ENCODE results near the gene FAM222B. TPM values are rescaled to one million over a fixed set of nuclear protein-coding genes. Genes with fewer than 3 reads are reported as not detected.
"Not testable (repeated sequence)": the region's sequence is repeated elsewhere in the genome, so short reads cannot be mapped to it uniquely, and the experiment has no call there.

The FAM222B gene
- total RNA-seq = 12.7 and 13.3 TPM in 2 replicates
- 15.8 TPM for polyA plus RNA-seq (2012)

GRCh38 chr17:28842282-28843012, at the start of gene FAM222B:
Gene FAM222B (minus strand): TSS chr17:28842790. CDS start chr17:28766667, 76,123 bp downstream.
- peak; percentile 90 for DNase-seq (ENCODE audit: low read depth)

- no peak for DNase-seq (ENCODE audit: low read depth)
Observed at GRCh38 chr17:28892024-28892423, 49.4 kb upstream of the FAM222B start.

DNA sequence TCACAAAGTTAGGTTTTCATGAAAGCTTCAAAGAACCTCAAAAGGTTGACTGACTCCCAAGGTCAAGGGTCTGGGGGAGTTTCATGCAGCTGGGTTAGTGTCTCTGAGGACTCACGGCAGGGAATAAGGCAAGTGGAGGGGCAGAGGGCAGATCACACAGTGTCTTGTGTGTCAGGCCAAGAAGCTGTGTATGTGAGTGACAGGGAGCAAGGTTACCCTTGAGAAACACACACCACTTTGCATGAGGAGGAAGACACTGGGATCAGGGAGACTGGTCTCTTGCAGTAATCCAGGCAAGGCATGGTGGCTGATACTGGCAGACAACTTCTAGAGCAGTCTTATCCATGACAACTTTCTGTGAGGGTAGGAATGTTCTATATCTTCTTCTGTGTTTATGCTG, 48.6 kb upstream of the FAM222B start:
- DNase-seq (ENCODE audit: low read depth) = no peak

- no peak for DNase-seq (ENCODE audit: low read depth)
Observed at GRCh38 chr17:28889996-28890395, 47.4 kb upstream of the FAM222B start.

DNA sequence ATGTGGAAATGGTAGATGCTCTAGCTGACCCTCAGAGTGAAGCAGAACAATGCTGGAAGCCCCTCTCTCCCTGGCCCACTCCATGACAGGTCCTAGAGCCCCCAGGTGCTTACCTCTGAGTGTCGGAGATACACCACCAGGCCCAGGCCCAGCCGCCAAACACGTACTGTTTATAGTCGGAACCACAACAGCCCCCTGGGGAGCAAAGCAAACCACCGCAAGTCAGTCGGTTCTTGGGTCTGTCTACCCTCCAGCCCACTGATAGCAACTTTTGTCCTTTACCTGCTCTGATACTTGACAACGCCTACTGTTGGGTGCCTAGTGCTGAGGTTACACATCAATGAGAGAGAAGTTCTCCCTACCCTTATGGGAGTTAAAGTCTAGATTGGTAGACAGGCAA, 46.2 kb upstream of the FAM222B start:
- no peak for DNase-seq (ENCODE audit: low read depth)

DNA sequence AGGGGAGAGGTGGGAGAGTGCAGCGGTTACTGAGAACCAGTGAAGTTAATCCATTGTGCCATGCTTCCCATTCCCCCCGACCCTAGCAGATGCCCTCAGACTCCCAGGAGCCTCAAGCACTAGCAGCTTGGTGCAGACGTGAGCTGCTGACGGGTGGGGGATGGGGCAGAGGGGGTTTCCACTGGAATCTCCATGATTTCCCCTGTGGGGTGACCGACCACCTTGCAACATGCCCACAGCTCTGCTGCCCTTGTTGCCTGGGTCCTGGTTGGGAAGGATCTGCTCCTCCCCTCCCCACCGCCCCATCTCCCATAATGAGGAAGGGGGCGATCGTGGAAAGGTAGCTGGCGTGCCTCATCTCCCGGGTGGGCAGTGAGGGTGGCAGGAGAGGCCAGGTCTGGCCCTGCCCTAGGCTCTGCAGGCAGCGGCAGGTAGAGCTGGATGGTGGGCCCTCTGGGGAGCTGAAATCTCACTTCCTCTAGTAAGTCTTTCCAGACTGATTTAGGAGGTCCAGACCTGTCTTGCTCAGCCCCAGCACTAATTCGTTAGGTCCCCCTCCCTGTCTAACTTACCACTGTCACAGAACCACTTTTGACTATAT, 45.4 kb upstream of the FAM222B start:
- DNase-seq (ENCODE audit: low read depth) = no peak

- DNase-seq (ENCODE audit: low read depth) = no peak
Observed at GRCh38 chr17:28885951-28886350, 43.4 kb upstream of the FAM222B start.

DNA sequence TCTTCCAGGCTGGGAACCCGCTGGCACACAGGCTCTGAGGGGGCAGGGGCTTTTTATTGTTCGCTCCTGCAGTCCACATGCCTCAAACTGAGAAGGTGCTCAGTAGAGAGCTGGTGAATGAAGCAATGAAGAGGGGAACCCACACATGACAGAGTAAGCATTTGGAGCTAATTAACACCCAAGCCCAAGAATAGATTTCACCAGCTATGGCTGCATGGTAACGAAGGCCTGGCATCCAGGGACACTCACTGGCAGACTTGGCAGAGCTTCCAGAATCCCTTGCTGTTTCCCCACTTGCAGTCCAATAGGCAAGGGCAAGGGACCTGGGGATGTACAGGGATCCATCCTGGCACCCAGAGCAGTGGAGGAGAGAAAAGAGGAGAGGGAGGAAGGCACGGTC, 42.8 kb upstream of the FAM222B start:
- no peak for DNase-seq (ENCODE audit: low read depth)

DNA sequence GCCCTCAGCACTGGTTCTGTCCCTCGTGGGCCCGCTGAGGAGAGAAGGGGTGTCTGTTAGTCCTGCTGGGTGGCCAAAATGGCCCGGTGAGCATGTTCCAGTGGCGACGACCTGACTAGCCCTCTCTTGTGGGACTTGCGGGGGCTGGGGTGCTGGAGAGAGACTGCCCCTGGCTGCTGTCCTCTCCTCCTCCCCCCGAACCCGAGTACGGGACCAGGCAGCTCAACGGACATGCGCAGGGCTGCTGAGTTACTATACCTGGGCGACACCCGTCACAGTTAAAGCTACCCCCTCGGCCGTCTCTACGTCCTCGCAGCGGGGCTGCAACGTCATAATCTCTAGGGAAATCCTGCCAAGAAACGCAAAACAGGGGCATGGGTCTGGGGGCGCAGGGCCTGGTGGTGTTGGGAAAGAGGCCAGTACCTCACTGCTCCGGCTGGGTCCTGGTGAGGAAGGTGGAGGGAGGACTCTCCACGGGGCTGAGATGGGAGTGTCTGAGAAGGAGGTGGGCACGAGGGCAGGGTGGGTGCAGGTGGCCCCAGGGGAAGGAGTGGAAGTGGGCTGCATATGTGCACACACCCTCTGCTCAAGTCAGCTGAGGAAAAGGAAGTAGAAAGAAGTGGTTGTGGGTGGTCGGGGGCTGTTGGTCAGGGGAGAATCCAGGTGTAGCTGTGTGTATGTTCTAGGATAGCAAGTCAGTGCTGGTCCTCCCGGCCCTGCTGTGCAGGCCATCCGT, 41.5 kb upstream of the FAM222B start:
- DNase-seq (ENCODE audit: low read depth) = no peak

DNA sequence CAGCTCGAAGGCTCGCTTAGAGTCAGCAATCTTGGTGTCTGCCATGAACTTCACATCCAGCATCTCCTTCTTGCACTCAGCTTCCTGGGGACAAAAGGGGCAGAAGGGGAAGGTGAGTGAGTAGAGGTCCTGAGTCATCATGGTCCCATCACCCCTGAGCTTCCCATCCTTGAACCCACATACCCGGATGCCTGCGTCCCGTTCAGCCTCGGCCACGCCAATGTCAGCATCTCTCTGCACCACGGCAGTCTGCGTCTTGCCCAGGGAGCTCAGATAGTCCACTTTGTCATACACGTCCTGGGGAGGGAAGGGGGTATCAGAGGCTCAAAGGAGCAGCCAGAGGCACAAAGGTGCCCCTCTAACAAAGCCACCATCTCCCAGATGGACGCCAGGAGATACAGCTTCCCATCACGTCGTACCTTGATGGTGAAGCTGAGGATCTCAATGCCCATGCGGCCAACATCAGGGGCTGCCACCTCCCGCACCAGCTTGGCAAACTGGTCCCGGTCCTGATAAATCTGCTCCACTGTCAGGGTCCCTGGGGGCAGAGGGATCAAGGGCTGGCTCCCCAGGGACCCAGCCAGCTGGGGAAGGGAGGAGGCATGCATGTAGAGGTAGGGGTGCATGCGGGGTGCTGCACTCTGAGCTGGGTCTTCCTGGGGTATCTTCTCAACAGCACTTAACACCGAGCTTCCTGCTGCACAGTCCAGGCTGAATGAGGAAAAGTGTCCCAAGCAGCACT, 39.7 kb upstream of the FAM222B start:
- DNase-seq (ENCODE audit: low read depth) = no peak

GRCh38 chr17:28881533-28882056, 39.0 kb upstream of the FAM222B start:
- no peak for DNase-seq (ENCODE audit: low read depth)

DNA sequence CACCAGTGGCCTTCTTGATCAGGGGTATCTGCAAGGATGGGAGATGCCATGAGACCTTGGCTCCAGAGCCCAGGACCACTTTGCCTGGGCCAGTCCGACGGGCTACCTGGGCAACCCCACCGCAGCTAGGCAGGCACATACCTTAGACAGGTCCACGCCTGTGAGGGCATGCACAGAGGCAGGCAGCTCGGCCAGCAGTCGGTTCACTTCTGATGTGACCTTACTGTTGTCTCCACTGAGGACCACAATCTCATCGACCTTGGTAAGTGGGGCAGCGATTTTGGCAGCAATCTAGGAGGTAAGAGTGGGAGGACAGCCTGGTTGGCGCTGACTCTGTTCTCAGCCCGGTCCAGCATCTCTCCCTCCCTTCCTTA, 38.0 kb upstream of the FAM222B start:
- no peak for DNase-seq (ENCODE audit: low read depth)

- DNase-seq (ENCODE audit: low read depth) = no peak
Observed at GRCh38 chr17:28879886-28880571, 37.4 kb upstream of the FAM222B start.

GRCh38 chr17:28878981-28879380, 36.4 kb upstream of the FAM222B start:
- DNase-seq (ENCODE audit: low read depth) = peak; percentile 39

DNA sequence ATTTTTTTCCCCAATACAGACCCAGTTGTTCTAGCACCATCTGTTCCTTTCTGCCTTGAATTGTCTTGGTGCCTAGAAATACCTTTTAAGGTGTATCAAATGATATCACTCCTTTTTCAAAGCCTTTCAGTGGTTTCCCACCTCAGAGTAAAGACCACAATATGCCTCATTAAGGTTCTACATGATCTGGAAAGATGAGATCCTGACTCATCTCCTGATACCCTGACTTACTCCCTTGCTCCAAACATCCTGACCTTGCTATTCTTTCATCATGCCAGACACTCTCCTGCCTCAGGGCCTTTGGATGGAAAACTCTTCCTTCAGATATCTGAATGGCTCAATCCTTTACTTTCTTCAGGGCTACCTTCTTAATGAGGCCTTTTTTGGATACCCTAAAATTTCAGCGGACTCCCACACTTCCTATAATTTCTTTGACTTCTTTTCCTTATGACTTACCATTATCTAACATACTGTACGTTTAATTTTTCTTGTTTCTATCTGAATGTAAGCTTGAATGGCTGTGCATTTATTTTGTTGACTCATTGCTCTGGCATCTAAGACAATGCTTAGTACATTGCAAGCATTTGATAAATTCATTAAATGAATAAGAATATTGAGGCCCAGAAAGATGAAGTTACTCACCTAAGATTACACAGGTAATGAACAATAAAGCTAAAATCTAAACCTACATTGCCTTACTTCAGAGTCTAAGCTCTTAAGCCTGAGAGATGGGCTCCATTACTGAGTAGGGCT, 35.7 kb upstream of the FAM222B start:
- DNase-seq (ENCODE audit: low read depth) = no peak

GRCh38 chr17:28877150-28877711, 34.6 kb upstream of the FAM222B start:
- DNase-seq (ENCODE audit: low read depth) = not testable (repeated sequence)

DNA sequence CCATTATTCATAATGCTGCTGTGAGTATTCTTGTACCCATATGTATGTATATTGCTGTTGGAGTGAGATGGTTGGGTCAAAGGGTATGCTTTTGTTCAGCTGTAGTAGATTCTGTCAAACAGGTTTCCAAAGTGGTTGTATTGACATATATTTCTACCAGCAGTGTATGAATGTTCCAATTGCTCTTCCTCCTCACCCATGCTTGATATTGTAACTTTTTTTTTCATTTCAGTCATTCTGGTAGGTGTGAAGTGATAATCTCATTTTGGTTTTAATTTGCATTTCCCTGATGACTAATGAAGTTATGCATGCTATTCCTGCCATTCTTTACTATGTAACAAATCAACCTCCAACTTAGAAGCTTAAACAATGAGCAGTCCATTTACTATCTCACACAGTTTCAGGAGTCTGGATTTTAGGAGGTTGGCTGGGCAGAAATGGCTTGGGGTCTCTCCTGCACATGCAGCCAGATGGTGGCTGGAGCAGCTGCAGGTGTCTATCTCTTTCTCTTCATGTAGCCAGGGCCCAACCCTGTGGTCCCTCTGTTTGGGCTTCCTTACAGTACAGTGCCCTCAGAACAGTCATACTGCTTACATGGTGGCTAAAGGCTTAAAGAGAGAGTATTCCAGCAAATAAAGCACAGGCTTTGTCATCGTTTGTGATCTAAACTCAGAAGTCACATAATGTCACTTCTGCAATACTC, 33.4 kb upstream of the FAM222B start:
- peak; percentile 5 for DNase-seq (ENCODE audit: low read depth)

- DNase-seq (ENCODE audit: low read depth) = no peak
Observed at GRCh38 chr17:28874750-28875149, 32.2 kb upstream of the FAM222B start.

GRCh38 chr17:28873839-28874238, 31.2 kb upstream of the FAM222B start:
- no peak for DNase-seq (ENCODE audit: low read depth)
